Thyroid gland (tissue), 4 donors: ENCODE measurements around the gene RBMS2.

Source experiments
- POLR2A ChIP-seq, 2 donors: fragments of 450-650 bp; IDR thresholded peaks; one replicate each; pipeline ENCODE4 v1.6.1; 2017; ENCODE audit warnings: antibody characterized with exemption in 2 of 2, mild to moderate bottlenecking in 2 of 2, moderate library complexity in 1 of 2
- TF ChIP-seq, protein P1 (sequence below), 6 experiments: fragments of 200-600 bp in 3 of 6; fragments of 450-650 bp in 3 of 6; sonication (generic) in 3 of 6; IDR thresholded peaks; one replicate each; pipeline ENCODE4 v1.5.1; 2016 to 2019; ENCODE audit warnings: antibody characterized with exemption in 6 of 6, mild to moderate bottlenecking in 2 of 6, inconsistent platforms in 1 of 6, moderate library complexity in 1 of 6

DNA sequence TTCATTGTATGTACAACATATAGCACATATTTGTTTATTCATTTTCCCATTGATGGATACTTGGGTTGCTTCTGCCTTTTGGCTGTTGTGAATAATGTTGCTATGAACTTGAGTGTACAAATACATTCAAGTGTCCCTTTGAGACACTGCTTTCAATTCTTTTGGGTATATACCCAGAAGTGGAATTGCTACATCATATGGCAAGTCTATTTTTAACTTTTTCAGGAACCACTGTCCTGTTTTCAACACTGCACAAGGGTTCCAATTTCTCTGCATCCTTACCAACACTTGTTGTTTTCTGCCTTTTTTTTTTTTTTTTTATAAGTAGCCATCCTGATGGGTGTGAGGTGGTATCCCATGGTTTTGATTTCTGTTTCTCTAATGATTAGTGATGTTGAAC is 15.9 kb downstream of the RBMS2 start:
- TF ChIP-seq, protein P1, sequence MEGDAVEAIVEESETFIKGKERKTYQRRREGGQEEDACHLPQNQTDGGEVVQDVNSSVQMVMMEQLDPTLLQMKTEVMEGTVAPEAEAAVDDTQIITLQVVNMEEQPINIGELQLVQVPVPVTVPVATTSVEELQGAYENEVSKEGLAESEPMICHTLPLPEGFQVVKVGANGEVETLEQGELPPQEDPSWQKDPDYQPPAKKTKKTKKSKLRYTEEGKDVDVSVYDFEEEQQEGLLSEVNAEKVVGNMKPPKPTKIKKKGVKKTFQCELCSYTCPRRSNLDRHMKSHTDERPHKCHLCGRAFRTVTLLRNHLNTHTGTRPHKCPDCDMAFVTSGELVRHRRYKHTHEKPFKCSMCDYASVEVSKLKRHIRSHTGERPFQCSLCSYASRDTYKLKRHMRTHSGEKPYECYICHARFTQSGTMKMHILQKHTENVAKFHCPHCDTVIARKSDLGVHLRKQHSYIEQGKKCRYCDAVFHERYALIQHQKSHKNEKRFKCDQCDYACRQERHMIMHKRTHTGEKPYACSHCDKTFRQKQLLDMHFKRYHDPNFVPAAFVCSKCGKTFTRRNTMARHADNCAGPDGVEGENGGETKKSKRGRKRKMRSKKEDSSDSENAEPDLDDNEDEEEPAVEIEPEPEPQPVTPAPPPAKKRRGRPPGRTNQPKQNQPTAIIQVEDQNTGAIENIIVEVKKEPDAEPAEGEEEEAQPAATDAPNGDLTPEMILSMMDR (IDR thresholded peaks at IDR 0.05) = no peak
- no peak for TF ChIP-seq POLR2A (IDR thresholded peaks at IDR 0.05)
